ENCODE measurements around the gene TAS2R60. TPM values are rescaled to one million over a fixed set of nuclear protein-coding genes. Genes with fewer than 3 reads are reported as not detected.

The TAS2R60 gene
- total and polyA plus RNA-seq, 4 experiments from 2014 or later, result 0.36 to 1.4 (median 0.92) TPM

GRCh38 chr7:143426479-143427142, 16.6 kb upstream of the TAS2R60 start:
- H3K4me3 ChIP-seq (ENCODE audit: low read length in 2 of 2), result no peak overlapping the region
- H3K27me3 ChIP-seq (ENCODE audit: insufficient read depth, low read length), result no peaks in the 10 kb centered on the region
- H3K36me3 ChIP-seq (ENCODE audit: insufficient read depth, low read length), result no peaks in the 10 kb centered on the region
- CTCF ChIA-PET (ENCODE audit: partially characterized antibody), result interaction anchor here (0.6 to 1.3 kb wide), 2 partner anchors 11 to 211 kb away, joined by 3 read pairs; no protein-coding TSS in a partner anchor
- H3K27ac Mint-ChIP-seq, result peak overlapping the region in 4 of 7 donors; percentile 39 to 77 (median 56)
- no peak overlapping the region for H3K27ac ChIP-seq (ENCODE audit: low read depth, low read length)
- intact Hi-C loops (cut with micrococcal nuclease), result no loop called here
- peaks cover 0 to 1% of the 10 kb centered on the region in 2 donors for H3K27me3 Mint-ChIP-seq
- peaks cover 6 to 16% (median 8%) of the 10 kb centered on the region in 4 donors for H3K4me1 Mint-ChIP-seq
- no peaks in the 10 kb centered on the region for H3K4me1 ChIP-seq (ENCODE audit: insufficient read depth, low read length)
- POLR2A ChIA-PET (ENCODE audit: partially characterized antibody), result interaction anchor here (1.3 kb wide), 1 partner anchor 186 kb away, joined by 3 read pairs; no protein-coding TSS in a partner anchor
- no peaks in the 10 kb centered on the region for H3K9me3 ChIP-seq (ENCODE audit: control insufficient read depth in 1 of 2, low read length in 2 of 2)
- DNase-seq, result no peak
- peaks cover 0 to 3% (median 0%) of the 10 kb centered on the region in 8 donors for H3K9me3 Mint-ChIP-seq
- H3K4me3 Mint-ChIP-seq, result no peak overlapping the region
- H3K36me3 Mint-ChIP-seq, result peaks cover 1 to 17% of the 10 kb centered on the region in 2 donors

GRCh38 chr7:143429770-143430698, 13.2 kb upstream of the TAS2R60 start:
- CTCF ChIA-PET (ENCODE audit: partially characterized antibody), result no interaction called here
- intact Hi-C loops (cut with micrococcal nuclease), result no loop called here
- no peak overlapping the region for H3K27ac ChIP-seq (ENCODE audit: low read depth, low read length)

DNA sequence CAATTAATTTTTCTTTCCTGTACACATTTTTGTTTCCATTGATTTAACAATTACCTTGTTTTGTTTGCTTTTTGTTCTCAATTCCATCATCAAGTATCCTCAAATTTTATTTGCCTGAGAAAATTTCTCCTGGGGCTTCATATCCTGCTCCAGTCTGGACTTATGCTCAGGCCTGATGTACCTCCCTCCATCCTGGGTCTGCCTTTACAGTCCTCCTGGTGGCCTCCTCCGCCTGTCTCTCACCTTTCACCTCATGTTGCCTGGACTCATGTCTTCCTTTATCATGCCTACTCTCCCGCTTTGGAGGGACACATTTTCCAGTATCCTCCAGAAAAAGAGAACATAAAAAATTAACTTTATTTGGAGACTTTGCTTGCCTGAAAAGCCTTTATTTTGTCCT, 12.1 kb upstream of the TAS2R60 start:
- Mint-ChIP-seq H3K27me3 (peaks cover 0 to 1% of the 10 kb centered on the region in 2 donors), H3K4me1 (peaks cover 4 to 12% (median 8%) of the 10 kb centered on the region in 4 donors), H3K4me3 (no peak overlapping the region), H3K9me3 (peaks cover 0 to 3% (median 0%) of the 10 kb centered on the region in 8 donors), H3K36me3 (peaks cover 1 to 20% of the 10 kb centered on the region in 2 donors), H3K27ac (no peak overlapping the region)
- DNase-seq, result no peak
- POLR2A ChIA-PET (ENCODE audit: partially characterized antibody), result no interaction called here
- intact Hi-C loops (cut with micrococcal nuclease), result no loop called here
- Histone ChIP-seq H3K9me3 (ENCODE audit: control insufficient read depth in 1 of 2, low read length in 2 of 2) (no peaks in the 10 kb centered on the region), H3K36me3 (ENCODE audit: insufficient read depth, low read length) (no peaks in the 10 kb centered on the region), H3K4me1 (ENCODE audit: insufficient read depth, low read length) (no peaks in the 10 kb centered on the region), H3K4me3 (ENCODE audit: low read length in 2 of 2) (no peak overlapping the region), H3K27me3 (ENCODE audit: insufficient read depth, low read length) (no peaks in the 10 kb centered on the region), H3K27ac (ENCODE audit: low read depth, low read length) (no peak overlapping the region)
- CTCF ChIA-PET (ENCODE audit: partially characterized antibody), result no interaction called here

More at GRCh38 chr7:143429770-143430698, 13.2 kb upstream of the TAS2R60 start:
- POLR2A ChIA-PET (ENCODE audit: partially characterized antibody), result no interaction called here
- H3K36me3 ChIP-seq (ENCODE audit: insufficient read depth, low read length), result no peaks in the 10 kb centered on the region
- no peaks in the 10 kb centered on the region for H3K9me3 ChIP-seq (ENCODE audit: control insufficient read depth in 1 of 2, low read length in 2 of 2)
- Mint-ChIP-seq H3K4me3 (no peak overlapping the region), H3K36me3 (peaks cover 1 to 16% of the 10 kb centered on the region in 2 donors), H3K4me1 (peaks cover 4 to 12% (median 8%) of the 10 kb centered on the region in 4 donors), H3K9me3 (peaks cover 0 to 3% (median 0%) of the 10 kb centered on the region in 8 donors), H3K27ac (no peak overlapping the region), H3K27me3 (peaks cover 0 to 1% of the 10 kb centered on the region in 2 donors)
- no peak overlapping the region for H3K4me3 ChIP-seq (ENCODE audit: low read length in 2 of 2)
- no peak for DNase-seq
- H3K27me3 ChIP-seq (ENCODE audit: insufficient read depth, low read length), result no peaks in the 10 kb centered on the region
- no peaks in the 10 kb centered on the region for H3K4me1 ChIP-seq (ENCODE audit: insufficient read depth, low read length)

GRCh38 chr7:143433759-143434158, 9.5 kb upstream of the TAS2R60 start:
- Histone ChIP-seq H3K27me3 (ENCODE audit: insufficient read depth, low read length) (no peaks in the 10 kb centered on the region), H3K4me1 (ENCODE audit: insufficient read depth, low read length) (peaks cover 9% of the 10 kb centered on the region), H3K9me3 (ENCODE audit: control insufficient read depth in 1 of 2, low read length in 2 of 2) (no peaks in the 10 kb centered on the region), H3K4me3 (ENCODE audit: low read length in 2 of 2) (no peak overlapping the region), H3K27ac (ENCODE audit: low read depth, low read length) (no peak overlapping the region), H3K36me3 (ENCODE audit: insufficient read depth, low read length) (no peaks in the 10 kb centered on the region)
- no peak overlapping the region for H3K4me3 Mint-ChIP-seq
- POLR2A ChIA-PET (ENCODE audit: partially characterized antibody), result no interaction called here
- H3K9me3 Mint-ChIP-seq, result peaks cover 0 to 3% (median 0%) of the 10 kb centered on the region in 8 donors
- peaks cover 12 to 20% (median 13%) of the 10 kb centered on the region in 4 donors for H3K4me1 Mint-ChIP-seq
- H3K27ac Mint-ChIP-seq, result no peak overlapping the region
- intact Hi-C loops (cut with micrococcal nuclease), result no loop called here
- CTCF ChIA-PET (ENCODE audit: partially characterized antibody), result no interaction called here
- H3K27me3 Mint-ChIP-seq, result peaks cover 0 to 1% of the 10 kb centered on the region in 2 donors
- DNase-seq, result peak in 1 of 5 donors; percentile 35
- peaks cover 4 to 17% of the 10 kb centered on the region in 2 donors for H3K36me3 Mint-ChIP-seq

DNA sequence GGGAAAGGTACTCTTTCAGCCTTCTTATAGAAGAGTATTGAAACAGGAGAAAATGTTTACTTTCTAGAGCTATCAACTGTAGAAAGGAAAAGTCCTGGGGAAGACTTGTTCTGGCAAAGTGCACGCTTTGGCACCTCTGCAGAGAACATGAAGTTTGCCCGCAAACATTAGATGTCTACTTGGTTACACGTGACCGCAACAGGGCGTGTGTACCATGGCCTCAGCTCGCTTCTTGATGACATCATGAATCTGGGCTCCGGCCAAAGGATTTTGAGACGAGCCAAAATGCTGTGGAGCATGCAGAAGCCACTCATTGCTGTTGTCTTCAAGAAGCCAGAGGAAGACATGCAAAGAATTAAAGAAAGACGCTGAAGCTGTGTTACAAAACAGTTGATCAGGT, 8.6 kb upstream of the TAS2R60 start:
- Histone ChIP-seq H3K4me3 (ENCODE audit: low read length in 2 of 2) (no peak overlapping the region), H3K27ac (ENCODE audit: low read depth, low read length) (no peak overlapping the region), H3K9me3 (ENCODE audit: control insufficient read depth in 1 of 2, low read length in 2 of 2) (no peaks in the 10 kb centered on the region), H3K36me3 (ENCODE audit: insufficient read depth, low read length) (no peaks in the 10 kb centered on the region), H3K27me3 (ENCODE audit: insufficient read depth, low read length) (no peaks in the 10 kb centered on the region), H3K4me1 (ENCODE audit: insufficient read depth, low read length) (peaks cover 9% of the 10 kb centered on the region)
- Mint-ChIP-seq H3K4me1 (peaks cover 12 to 20% (median 12%) of the 10 kb centered on the region in 4 donors), H3K27ac (no peak overlapping the region), H3K36me3 (peaks cover 4 to 19% of the 10 kb centered on the region in 2 donors), H3K27me3 (peaks cover 0 to 1% of the 10 kb centered on the region in 2 donors), H3K4me3 (no peak overlapping the region), H3K9me3 (peaks cover 0 to 3% (median 0%) of the 10 kb centered on the region in 8 donors)
- ChIA-PET POLR2A (ENCODE audit: partially characterized antibody) (no interaction called here), CTCF (ENCODE audit: partially characterized antibody) (no interaction called here)
- DNase-seq, result no peak
- intact Hi-C loops (cut with micrococcal nuclease), result no loop called here

DNA sequence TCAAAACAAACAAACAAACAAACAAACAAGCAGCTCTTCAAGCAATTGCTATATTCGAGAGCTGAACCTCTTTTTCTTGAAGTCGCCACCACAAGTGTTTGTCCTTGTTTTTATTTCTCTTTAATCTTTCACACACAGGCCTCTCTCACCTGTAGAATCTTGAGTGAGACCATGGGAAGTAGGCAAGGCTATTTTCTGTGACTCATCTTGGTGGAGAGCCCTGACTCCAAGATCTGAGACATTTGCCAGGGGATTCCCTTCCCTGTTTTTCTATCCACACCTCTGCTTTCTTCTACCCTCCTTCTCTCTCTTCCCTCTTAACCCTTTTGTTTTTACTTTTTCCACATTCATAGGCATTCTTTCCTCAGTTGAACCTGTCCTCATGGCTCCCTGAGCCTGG, 8.0 kb upstream of the TAS2R60 start:
- Histone ChIP-seq H3K27ac (ENCODE audit: low read depth, low read length) (no peak overlapping the region), H3K4me1 (ENCODE audit: insufficient read depth, low read length) (peaks cover 9% of the 10 kb centered on the region), H3K4me3 (ENCODE audit: low read length in 2 of 2) (no peak overlapping the region), H3K9me3 (ENCODE audit: control insufficient read depth in 1 of 2, low read length in 2 of 2) (no peaks in the 10 kb centered on the region), H3K36me3 (ENCODE audit: insufficient read depth, low read length) (no peaks in the 10 kb centered on the region), H3K27me3 (ENCODE audit: insufficient read depth, low read length) (no peaks in the 10 kb centered on the region)
- intact Hi-C loops (cut with micrococcal nuclease), result no loop called here
- CTCF ChIA-PET (ENCODE audit: partially characterized antibody), result no interaction called here
- H3K4me3 Mint-ChIP-seq, result no peak overlapping the region
- H3K4me1 Mint-ChIP-seq, result peaks cover 10 to 20% (median 12%) of the 10 kb centered on the region in 4 donors
- no peak overlapping the region for H3K27ac Mint-ChIP-seq
- peaks cover 4 to 20% of the 10 kb centered on the region in 2 donors for H3K36me3 Mint-ChIP-seq
- POLR2A ChIA-PET (ENCODE audit: partially characterized antibody), result no interaction called here
- DNase-seq, result no peak
- H3K27me3 Mint-ChIP-seq, result no peaks in the 10 kb centered on the region
- H3K9me3 Mint-ChIP-seq, result peaks cover 0 to 3% (median 0%) of the 10 kb centered on the region in 8 donors
